Ramos (cell line): ENCODE results near the gene KCNK15.

Experiments
- in situ Hi-C: fragments of 300-500 bp; cut with MboI; formaldehyde crosslinking; loops from one replicate; pipeline ENCODE4 v1.14.3; 2022; ENCODE audit warnings: low sequenced_read_pairs; ENCODE audit not compliant: unreplicated experiment

KCNK15 gene

DNA sequence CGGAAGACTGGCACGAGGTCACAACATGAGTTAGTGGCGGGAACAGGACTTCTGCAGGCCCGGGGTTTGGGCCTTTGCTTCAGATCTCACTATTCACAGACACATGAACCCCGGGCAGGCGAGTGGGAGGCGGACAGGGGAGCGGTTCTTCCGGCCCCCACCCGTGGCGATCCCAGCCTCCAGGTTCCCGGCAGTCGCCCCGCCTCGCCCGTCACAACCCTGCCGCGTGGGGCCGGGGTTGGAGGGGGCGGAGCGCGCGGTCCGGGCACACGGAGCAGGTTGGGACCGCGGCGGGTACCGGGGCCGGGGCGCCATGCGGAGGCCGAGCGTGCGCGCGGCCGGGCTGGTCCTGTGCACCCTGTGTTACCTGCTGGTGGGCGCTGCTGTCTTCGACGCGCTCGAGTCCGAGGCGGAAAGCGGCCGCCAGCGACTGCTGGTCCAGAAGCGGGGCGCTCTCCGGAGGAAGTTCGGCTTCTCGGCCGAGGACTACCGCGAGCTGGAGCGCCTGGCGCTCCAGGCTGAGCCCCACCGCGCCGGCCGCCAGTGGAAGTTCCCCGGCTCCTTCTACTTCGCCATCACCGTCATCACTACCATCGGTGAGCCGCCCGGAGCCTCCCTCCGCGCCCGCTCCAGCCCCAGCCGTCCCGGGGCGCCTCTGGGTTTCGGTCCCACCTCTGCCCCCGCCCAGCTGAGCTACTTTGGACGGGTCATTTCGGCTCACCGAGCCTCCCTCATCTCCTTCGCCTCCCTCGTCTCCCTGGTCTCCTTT is at the start of gene KCNK15:
Gene KCNK15 (plus strand): TSS at position 268 of the 769 bp plus-strand sequence. CDS start 46 bp downstream, at position 314.
- in situ Hi-C loops, result no loop called here

GRCh38 chr20:44696315-44696714 is 49.4 kb upstream of the KCNK15 start:
- in situ Hi-C loops, result loop anchor here (25.0 kb wide), 1 partner anchor 484 kb away; the partner anchor contains the start of gene OSER1

- in situ Hi-C loops, result loop anchor here (25.0 kb wide), 1 partner anchor 485 kb away; the partner anchor contains the start of gene OSER1
Measured at GRCh38 chr20:44697041-44697440, 48.6 kb upstream of the KCNK15 start.

GRCh38 chr20:44698351-44698750 is 47.3 kb upstream of the KCNK15 start:
- in situ Hi-C loops, result loop anchor here (25.0 kb wide), 1 partner anchor 486 kb away; the partner anchor contains the start of gene OSER1

- in situ Hi-C loops, result no loop called here
Measured at GRCh38 chr20:44700306-44700705, 45.4 kb upstream of the KCNK15 start.

GRCh38 chr20:44701118-44701857 is 44.4 kb upstream of the KCNK15 start:
- in situ Hi-C loops, result no loop called here

DNA sequence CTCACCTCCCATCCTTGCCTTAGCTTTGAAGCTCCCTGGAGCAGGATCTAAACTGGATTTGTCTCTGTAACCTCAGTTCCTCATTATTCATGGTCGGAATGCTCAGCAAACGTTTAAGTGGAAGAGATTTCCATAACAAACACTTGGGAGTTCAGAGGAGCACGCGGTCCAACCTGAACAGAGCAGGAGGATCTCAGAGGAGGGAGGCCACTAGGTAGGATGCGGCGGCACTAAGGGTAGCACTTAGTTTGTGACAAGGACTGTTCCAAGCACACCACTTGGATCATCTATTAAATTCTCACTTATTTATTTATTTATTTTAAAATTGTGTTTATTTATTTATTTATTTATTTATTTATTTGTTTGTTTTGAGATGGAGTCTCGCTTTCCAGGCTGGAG is 43.8 kb upstream of the KCNK15 start:
- in situ Hi-C loops, result no loop called here

GRCh38 chr20:44702776-44703175 is 42.9 kb upstream of the KCNK15 start:
- in situ Hi-C loops, result no loop called here

GRCh38 chr20:44703183-44703925 is 42.3 kb upstream of the KCNK15 start:
- in situ Hi-C loops, result no loop called here

- in situ Hi-C loops, result no loop called here
Measured at GRCh38 chr20:44703956-44704488, 41.6 kb upstream of the KCNK15 start.

- in situ Hi-C loops, result no loop called here
Measured at GRCh38 chr20:44704551-44704971, 41.1 kb upstream of the KCNK15 start.

DNA sequence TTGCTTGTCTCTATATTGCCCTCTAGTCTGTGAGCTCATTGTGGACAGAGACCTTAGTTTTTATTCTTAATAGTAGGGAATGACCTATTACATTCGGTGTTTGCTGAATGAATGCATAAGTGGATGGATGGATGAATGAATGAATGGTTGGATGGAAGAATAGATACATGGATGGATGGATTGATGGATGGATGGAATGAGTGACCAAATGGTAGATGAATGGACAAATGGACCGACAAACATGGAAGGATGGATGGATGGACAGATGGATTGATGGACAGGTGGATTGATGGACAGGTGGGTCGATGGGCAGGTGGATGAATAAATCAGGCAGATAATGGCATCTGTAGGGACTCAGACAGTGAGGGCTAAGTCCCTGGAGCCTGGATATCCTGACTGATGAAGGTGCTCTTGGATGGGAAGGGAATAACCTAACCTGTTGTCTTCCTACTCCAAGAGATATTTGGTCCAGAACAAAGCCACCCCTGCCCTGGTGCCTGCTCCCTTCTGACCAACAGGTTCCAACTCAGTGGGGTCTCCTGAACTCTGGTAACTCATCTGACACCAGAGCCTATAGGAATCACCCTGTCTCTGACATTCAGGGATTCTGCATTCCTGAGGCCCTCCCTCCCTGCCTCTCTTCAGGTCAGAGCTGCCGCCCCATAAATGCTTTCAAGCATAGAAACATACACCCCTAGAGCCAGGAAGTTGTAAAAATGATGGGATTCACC is 40.1 kb upstream of the KCNK15 start:
- in situ Hi-C loops, result no loop called here

DNA sequence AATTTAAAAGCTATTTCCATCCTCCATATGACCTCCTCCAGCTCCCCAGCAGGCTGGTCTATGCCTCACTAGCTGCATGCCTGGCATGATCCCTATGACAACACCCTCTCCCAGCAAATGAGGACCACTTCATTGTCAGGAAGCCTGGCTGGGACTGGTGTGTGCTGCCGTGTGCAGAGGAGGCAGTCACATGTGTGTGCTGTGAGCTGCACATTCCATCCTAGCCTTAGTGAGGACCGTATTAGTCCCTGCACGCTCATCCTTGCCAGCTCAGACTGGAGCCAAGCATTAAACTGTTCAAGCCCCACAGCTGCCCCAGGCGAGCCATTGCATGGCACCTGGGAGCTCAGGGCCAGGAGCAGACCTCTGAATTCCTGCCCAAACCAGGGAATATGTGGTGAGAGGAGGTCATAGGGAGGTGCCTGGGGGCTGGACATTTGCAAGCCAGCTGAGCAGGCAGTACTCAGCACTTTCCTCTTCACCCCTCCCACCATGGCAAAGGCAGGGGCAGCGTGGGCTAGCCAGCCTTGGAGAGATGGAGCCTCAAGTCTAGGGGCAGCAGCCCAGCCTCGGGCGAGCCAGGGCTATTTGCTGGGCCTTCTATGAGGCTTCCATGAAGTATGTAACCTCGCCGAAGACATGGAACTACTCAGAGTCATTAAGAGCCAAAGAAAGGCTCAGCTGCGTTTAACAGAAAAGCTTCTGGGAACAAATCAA is 39.2 kb upstream of the KCNK15 start:
- in situ Hi-C loops, result no loop called here

GRCh38 chr20:44707018-44707579 is 38.6 kb upstream of the KCNK15 start:
- in situ Hi-C loops, result no loop called here

DNA sequence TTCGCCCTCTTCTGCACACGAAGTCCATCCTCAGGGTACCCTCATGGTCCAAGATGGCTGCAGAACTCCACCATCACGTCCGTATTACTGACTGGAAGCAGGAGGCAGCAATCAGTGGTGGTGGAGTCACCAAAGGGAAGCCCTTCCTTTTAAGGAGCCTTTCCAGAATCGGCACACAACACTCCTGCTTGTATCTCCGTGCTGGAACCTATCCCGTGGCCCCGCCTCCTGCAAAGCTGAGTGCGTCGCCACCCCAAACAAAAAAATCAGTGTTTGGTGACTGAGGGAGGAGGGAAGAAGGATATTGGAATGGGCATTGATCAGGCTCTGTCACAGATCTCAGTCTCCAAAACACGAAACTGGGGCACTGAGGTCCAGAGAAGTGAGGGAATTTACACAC is 36.3 kb upstream of the KCNK15 start:
- in situ Hi-C loops, result no loop called here

DNA sequence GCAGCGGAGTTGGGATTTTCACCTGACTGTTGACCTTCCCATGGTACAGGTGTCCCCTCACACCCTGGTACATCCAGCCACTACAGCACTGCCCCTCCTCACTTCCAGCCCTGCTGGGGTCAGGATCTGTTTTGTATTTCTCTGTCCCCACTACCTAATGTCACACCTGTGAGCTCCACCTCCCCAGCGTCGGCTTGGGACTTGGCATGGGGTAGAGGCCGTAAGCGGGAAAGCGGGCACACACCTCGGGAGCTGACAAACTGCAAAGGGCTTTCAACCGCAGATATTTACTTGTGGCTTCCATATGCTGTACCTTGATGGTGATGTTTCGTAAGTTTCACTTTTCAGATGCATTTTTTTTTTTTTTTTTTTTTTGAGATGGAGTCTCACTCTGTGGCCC is 35.9 kb upstream of the KCNK15 start:
- in situ Hi-C loops, result no loop called here

DNA sequence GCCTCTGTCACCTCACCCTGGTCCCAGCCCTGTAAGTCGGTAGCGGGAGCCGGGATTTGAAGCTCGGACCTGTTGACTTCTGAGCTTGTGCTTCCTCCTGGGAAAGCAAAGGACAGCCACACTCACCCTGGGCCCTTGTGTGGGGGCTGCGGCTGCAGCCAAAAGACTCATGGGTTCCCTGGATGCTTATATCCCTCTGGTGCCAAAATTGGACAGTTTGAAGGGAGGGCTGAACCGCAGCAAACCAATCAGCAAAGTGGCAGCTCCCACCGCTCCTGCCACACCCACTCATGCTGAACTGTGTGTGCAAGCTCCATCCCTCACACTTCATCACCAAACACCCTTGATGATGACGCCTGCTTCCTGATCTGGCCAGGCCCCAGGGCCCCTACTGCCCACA is 34.4 kb upstream of the KCNK15 start:
- in situ Hi-C loops, result no loop called here

DNA sequence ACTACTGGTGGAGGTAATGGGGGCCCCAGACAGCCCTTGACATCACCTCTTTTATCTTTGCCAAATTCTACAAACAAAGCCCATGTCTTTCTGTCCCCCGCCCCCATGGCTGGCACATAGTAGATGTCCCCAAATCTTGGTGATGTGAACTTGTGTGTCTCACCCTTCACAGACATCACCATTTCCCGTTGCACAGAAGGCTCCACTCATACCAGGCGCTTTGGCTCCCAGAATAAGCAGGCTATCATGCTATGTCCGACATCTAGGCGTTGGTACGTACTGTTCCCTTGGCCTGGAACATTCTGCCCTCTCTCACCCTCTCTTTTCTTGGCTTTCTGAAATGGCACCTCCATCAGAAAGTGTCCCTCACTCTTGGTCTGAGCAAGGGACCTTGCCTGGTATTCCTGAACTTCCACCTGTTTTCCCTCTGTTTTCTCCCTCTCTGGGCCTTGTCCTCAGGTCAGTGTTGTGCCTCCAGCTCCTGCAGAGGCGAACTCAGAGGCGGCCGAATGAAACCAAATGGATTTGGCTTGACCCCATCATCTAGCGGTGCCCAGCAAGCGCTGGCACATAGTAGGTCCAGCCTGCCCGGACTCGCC is 31.5 kb upstream of the KCNK15 start:
- in situ Hi-C loops, result no loop called here
